GM23338 (cell line): ENCODE data around the gene ACTL6A.

ENCODE experiments used
- CTCF ChIP-seq, 2 experiments: fragments of 200-600 bp in 1 of 2; sonication (generic) in 1 of 2; conservative IDR thresholded peaks; 2 replicates each; pipeline versions ENCODE4 v1.5.1 to v1.6.1; 2016 to 2017; ENCODE audit warnings: antibody characterized with exemption in 2 of 2, low read depth in 2 of 2, mild to moderate bottlenecking in 2 of 2, moderate library complexity in 1 of 2
- ETS1 ChIP-seq: IDR thresholded peaks from 2 replicates; pipeline ENCODE4 v1.6.1; 2016; ENCODE audit warnings: antibody characterized with exemption
- EZH2phosphoT487 ChIP-seq: fragments of 200-600 bp; sonication (generic); IDR thresholded peaks from one replicate; pipeline ENCODE4 v1.8.1; 2018; ENCODE audit warnings: antibody characterized with exemption; ENCODE audit not compliant: unreplicated experiment
- JUNB ChIP-seq: IDR thresholded peaks from one replicate; pipeline ENCODE4 v1.6.1; 2016; ENCODE audit warnings: antibody characterized with exemption; ENCODE audit not compliant: unreplicated experiment
- STAT1 ChIP-seq: IDR thresholded peaks from one replicate; pipeline ENCODE4 v1.6.1; 2016; ENCODE audit warnings: antibody characterized with exemption; ENCODE audit not compliant: unreplicated experiment
- ZNF114 ChIP-seq: fragments of 250-450 bp; sonication (Bioruptor Pico); IDR thresholded peaks from 2 replicates; pipeline ENCODE4 v1.5.0; 2020; ENCODE audit warnings: mild to moderate bottlenecking, moderate library complexity
- ZNF462 ChIP-seq: fragments of 250-450 bp; sonication (Bioruptor Pico); IDR thresholded peaks from 2 replicates; pipeline ENCODE4 v1.5.0; 2020; ENCODE audit warnings: mild to moderate bottlenecking, moderate library complexity

- TF ChIP-seq CTCF (conservative IDR thresholded peaks at IDR 0.05; ENCODE audit: low read depth in 2 of 2), result no peak
- no peak for TF ChIP-seq ZNF462 (CRISPR knock-in tag)
- TF ChIP-seq EZH2phosphoT487, result no peak
- no peak for TF ChIP-seq JUNB
- no peak for TF ChIP-seq ETS1
- no peak for TF ChIP-seq STAT1
- no peak for TF ChIP-seq ZNF114
These were observed 31.1 kb upstream of the ACTL6A start for GRCh38 chr3:179531576-179531975.
